Hematopoietic multipotent progenitor cell treated with erythropoietin and hydrocortisone succinate and interleukin-3 and kit ligand, for 15 days (in vitro differentiated cells): Measurements from ENCODE around the gene PABPN1L.

ENCODE experiments used
- DNase-seq: peaks from one replicate; pipeline ENCODE4 v3.0.0-alpha.2; 2015; ENCODE audit warnings: low spot score

PABPN1L gene

DNA sequence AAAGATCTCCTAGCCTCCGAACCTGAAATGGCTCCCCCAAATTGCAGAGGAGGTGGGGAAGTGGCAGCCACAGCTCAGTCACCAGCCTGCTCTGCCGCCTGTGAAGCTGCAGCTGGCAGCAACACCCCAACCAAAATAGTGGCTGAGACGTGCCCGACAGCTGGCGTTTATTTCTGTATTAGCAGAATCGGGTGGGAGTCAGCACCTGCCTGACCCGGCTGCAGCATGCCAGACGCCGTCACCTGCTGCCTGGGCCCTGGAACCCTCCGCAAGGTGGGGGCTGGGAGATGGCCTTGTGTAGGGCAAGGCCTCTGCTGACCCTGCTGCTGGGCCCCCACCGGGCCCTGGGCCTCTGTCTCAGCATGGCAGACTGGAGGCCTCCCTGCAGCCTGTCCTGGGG is 17.5 kb upstream of the PABPN1L start:
- DNase-seq = no peak

GRCh38 chr16:88883117-88883895 is 16.8 kb upstream of the PABPN1L start:
- DNase-seq = no peak

DNA sequence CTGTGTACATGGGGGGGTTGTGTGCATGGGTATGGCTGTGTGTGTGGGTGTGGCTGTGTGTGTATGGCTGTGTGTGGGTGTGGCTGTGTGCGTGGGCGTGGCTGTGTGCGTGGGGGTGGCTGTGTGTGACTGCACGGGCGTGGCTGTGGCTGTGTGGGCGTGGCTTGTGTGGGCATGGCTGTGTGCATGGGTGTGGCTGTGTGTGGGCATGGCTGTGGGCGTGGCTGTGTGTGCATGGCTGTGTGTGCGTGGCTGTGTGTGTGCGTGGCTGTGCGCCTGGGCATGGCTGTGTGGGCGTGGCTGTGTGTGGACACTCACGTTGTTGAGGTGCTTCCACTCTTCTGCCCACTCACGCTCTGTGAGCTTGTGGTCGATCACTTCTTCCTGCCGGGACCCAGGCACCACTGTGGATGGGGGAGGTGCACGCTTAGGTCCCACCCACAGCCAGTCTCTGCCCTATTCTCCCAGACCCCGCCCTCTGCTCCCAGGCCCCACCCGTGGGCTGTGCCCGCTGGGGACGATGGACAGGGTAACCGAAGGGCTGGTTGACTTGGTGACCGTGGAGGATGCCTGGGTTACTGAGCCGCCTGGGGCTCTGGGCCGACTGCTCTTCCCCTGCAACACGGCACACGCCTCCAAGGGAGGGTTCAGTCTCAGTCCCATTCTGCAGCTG is 16.0 kb upstream of the PABPN1L start:
- DNase-seq = peak; percentile 55

DNA sequence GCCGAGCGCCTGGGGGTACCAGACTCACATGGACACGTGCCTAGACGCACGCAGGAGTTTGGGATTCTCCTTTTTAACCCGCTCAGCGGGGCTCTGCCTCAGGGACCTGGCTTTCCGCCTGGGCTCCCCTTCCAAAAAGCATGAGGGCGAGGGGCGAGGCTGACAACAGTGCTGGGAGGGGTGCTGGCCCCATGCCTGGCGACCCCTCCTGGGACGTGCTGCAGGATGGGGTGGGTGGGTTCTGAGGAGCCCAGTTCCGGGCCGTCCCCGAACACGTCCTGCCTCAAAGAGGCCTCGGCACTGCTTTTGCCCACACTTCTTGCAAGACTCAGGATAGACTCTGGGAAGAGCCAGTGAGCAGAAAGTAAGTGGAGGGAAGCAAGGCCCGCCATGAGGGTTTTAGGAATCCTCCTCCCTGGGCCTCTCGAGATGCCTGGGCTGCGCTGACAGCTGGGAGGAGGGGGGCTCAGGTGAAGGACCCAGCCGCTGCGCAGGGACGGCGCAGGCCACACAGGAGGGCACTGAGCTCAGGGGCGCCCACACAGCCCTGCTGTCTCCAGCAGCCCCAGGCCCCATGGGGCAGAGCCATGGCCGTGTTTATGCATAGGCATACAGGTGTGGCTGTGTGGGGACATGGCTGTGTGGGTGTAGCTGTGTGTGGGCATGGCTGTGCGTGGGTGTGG is 15.4 kb upstream of the PABPN1L start:
- DNase-seq = no peak

- DNase-seq = no peak
Observed at GRCh38 chr16:88881007-88881615, 14.7 kb upstream of the PABPN1L start.

- no peak for DNase-seq
Observed at GRCh38 chr16:88880226-88881006, 14.0 kb upstream of the PABPN1L start.

- DNase-seq = no peak
Observed at GRCh38 chr16:88879788-88880055, 13.3 kb upstream of the PABPN1L start.

DNA sequence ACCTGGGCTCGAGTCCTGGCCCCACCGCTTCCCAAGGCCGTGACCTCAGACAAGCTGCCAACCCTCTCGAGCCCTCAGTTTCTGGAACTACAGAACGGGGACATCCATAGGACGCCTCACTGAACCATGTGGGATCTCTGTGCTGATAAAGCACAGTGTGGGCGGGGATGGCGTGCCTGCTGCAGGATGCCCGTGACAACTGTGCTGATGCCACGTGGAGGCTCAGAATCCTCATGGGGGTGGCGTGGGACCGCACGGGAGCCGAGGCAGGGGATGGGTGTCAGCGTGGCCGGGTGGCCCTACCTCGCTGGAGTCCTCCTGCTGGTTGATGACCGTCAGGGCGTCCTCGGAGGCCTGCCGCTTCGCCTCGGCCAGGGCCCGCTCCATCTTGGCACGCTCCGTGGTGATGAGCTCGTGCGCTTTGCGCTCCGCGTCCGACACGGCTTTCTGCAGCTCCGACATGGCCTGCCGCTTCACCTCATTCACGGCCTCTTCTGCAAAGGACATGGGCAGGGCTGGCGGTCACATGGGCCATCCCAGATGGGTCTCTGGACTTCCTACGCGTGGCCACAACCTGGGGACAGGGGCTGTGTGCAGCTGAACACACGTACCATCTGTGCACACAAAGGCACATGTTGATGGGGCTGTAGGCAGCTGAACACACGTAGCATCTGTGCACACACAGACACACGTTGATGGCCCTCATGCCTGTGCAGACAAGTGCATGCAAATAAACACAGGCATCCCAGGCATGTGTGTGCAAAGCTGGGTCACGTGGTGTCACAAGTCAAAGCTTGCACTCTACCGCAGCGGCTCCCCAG is 12.7 kb upstream of the PABPN1L start:
- no peak for DNase-seq

GRCh38 chr16:88878356-88878755 is 11.9 kb upstream of the PABPN1L start:
- DNase-seq = no peak

- DNase-seq = no peak
Observed at GRCh38 chr16:88877564-88878289, 11.3 kb upstream of the PABPN1L start.

DNA sequence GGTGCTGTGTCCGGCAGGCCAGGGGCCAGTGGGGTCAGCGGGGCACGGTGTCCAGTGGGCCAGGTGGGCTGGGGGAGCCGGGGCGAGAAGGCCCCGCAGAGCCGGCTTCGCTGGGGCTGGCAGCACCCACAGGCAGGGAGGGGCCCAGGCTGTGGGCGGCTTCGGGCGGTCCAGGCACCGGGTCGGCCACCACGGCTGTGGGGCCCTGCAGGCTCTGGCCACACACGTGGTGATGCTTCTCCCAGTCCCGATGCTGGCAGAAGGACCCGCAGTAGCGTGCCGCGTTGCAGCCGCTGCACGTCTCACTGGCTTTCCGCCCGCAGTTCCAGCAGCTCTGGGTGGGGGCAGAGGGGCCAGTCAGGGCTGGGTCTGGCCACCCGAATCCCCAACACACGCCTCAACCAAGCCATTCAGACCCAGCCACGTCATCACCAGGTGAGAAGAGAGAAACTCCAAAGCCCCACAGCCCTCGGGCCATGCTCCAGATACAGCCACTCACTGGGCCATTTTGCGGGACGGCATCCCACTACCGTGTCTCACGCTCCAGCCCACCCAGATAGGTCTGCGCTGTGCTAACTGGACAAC is 10.6 kb upstream of the PABPN1L start:
- no peak for DNase-seq

DNA sequence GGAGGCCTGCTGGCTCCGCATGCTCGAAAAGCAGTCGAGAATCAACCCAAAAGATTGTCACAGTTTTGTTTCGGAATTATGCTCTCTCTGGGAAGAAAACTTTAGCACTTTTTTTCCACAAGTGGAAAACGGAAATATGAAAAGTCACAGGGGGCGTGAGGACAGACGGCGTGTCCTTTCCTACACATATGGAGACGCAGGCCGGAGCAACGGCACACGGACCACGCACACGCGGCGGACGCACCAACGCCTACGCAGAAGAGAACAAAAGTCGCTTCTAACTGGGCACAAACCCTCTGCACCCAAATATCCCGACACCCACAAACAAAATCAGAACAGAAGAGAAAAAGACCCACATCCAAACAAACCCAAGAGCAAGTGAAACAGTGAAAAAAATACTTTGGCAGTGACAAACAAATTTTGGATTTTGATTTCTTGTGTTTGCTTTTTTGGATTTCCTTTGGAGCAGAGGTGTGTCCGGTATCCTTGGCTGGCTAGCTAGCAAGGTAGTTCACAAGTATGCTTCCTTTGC is 9.3 kb upstream of the PABPN1L start:
- no peak for DNase-seq

GRCh38 chr16:88874938-88875599 is 8.6 kb upstream of the PABPN1L start:
- DNase-seq = no peak

DNA sequence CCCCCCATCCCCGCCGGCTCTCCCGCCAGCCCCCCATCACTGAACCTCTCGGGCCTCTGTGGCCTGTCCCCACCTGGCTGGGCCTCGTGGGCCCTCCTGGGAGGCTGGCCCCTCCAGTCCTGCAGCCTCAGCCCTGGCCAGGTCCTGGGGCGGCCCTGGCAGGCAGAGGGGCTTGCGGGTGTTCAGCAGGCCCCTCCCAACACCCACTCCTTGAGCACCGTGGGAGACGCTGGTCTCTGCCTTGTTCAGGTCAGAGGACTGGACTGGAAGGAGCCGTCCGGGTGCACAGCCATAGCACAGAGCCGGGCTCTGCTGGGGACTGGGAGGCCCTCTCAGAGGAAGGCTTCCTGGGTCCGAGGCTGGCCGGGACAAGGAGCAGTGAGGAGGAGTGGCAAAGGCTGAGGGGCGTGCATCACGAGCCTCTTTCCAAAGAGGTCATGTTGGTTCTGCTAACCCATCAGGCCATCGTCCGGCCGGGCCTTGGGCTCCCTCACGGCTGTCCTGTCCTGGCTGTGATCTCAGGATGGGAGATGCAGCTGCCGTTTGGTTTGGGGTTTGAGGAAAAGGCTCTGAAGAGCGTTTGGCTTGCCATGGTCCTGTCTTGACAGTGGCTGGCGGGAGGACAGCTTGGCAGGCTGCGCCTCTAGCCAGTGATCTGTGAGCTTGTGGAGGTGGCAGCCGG is 6.3 kb upstream of the PABPN1L start:
- DNase-seq = no peak

- no peak for DNase-seq
Observed at GRCh38 chr16:88871730-88872416, 5.4 kb upstream of the PABPN1L start.

- no peak for DNase-seq
Observed at GRCh38 chr16:88871349-88871702, 4.9 kb upstream of the PABPN1L start.

DNA sequence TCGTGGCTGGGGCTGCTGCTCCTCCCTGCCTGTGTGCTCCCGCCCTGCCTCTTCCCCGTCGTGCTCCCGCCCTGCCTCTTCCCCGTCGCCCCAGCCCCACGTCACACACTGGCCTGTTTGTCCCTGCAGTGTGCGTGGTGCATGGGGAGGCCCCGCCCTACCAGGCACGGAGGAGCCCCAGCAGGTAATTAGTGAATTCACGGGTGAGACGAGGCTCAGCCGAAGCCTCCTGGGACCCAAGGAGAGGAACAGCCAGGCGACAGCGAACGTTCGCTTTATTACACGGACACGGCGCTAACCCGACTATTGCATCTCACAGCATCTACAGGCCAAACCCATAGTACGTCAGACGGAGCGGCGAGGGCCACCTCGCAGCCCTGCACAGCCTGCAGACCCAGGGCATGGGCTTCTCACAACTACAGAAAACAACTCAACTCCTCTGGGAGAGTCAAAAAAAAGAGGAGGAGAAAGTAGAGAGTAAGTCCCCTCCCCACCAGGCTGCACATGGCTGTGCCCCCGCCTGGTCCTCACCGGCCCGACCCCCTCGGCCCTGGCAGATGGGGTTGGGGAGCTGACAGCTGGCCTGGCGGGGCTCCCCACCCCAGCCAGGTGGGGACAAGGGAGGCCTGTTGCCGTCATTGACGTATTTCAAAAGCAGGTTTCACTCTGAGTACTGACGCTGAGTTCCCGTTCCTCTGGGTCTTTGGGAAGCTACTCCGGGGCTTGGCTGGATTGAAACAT is 4.3 kb upstream of the PABPN1L start:
- no peak for DNase-seq

GRCh38 chr16:88869673-88869980 is 3.2 kb upstream of the PABPN1L start:
- no peak for DNase-seq
